CD1c-positive myeloid dendritic cell (primary cell): ENCODE results near the gene LRTM2.
"Not testable (repeated sequence)": the region's sequence is repeated elsewhere in the genome, so short reads cannot be mapped to it uniquely, and the experiment has no call there.

Experiments used
- DNase-seq: peaks from one replicate; pipeline ENCODE4 v3.0.0-alpha.2; 2016; ENCODE audit errors: extremely low spot score

Gene LRTM2

GRCh38 chr12:1811281-1811947 is 9.0 kb upstream of the LRTM2 start:
- DNase-seq = peak; percentile 74

GRCh38 chr12:1811948-1812291 is 8.4 kb upstream of the LRTM2 start:
- no peak for DNase-seq

GRCh38 chr12:1812650-1813302 is 7.6 kb upstream of the LRTM2 start:
- DNase-seq = peak; percentile 88

GRCh38 chr12:1814266-1814665 is 6.1 kb upstream of the LRTM2 start:
- DNase-seq = no peak

GRCh38 chr12:1815108-1815507 is 5.3 kb upstream of the LRTM2 start:
- no peak for DNase-seq

- DNase-seq = no peak
These were observed 4.3 kb upstream of the LRTM2 start for GRCh38 chr12:1815814-1816729.

- DNase-seq = no peak
These were observed 3.5 kb upstream of the LRTM2 start for GRCh38 chr12:1816730-1817348.

GRCh38 chr12:1817928-1818327 is 2.4 kb upstream of the LRTM2 start:
- not testable (repeated sequence) for DNase-seq

GRCh38 chr12:1819050-1819449 is 1.3 kb upstream of the LRTM2 start:
- DNase-seq = peak; percentile 44

- no peak for DNase-seq
These were observed 794 bp upstream of the LRTM2 start for GRCh38 chr12:1819571-1819970.

- no peak for DNase-seq
These were observed 529 bp downstream of the LRTM2 start for GRCh38 chr12:1820896-1821291.

- DNase-seq = peak; percentile 16
These were observed 1.4 kb downstream of the LRTM2 start for GRCh38 chr12:1821805-1822204.

- DNase-seq = no peak
These were observed 2.3 kb downstream of the LRTM2 start for GRCh38 chr12:1822699-1823098.

- DNase-seq = no peak
These were observed 2.9 kb downstream of the LRTM2 start for GRCh38 chr12:1823237-1823636.

GRCh38 chr12:1825382-1826102 is 5.2 kb downstream of the LRTM2 start:
- DNase-seq = no peak

- no peak for DNase-seq
These were observed 6.0 kb downstream of the LRTM2 start for GRCh38 chr12:1826401-1826800.

GRCh38 chr12:1826867-1827705 is 6.7 kb downstream of the LRTM2 start:
- DNase-seq = peak; percentile 26

GRCh38 chr12:1827826-1828805 is 7.8 kb downstream of the LRTM2 start:
- DNase-seq = no peak

GRCh38 chr12:1828856-1829255 is 8.5 kb downstream of the LRTM2 start:
- no peak for DNase-seq
